GM20000 (cell line): Measurements from ENCODE around the gene PCDHA1.

Source experiments
- DNase-seq: peaks from one replicate; pipeline ENCODE4 v3.0.0; 2012; ENCODE audit warnings: low spot score
- CTCF ChIP-seq: IDR thresholded peaks from 2 replicates; pipeline ENCODE4 v1.5.1; 2012; ENCODE audit warnings: mild to moderate bottlenecking, control low read depth; ENCODE audit errors: extremely low read depth, missing control alignments

Gene PCDHA1

DNA sequence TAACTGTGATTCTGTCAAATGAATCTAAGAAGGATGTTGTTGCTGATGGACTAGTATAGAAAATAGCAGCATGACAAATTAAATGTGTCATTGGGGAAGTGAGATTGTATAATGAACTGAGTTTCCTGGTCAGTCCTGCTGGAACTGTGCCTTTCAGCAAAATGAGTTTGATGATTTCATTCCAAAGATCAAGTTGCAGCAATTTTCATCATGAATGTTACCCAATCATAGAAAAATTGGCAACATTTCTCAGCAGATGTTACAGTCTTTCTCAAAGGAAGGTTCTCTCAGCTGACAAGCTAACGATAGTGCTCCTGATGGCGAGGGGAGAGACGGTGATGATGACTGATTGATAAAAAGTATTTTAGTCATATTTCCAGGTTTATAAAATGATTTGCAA lies 191.1 kb downstream of the PCDHA1 start:
- DNase-seq, result no peak
- TF ChIP-seq CTCF, result no peak

DNA sequence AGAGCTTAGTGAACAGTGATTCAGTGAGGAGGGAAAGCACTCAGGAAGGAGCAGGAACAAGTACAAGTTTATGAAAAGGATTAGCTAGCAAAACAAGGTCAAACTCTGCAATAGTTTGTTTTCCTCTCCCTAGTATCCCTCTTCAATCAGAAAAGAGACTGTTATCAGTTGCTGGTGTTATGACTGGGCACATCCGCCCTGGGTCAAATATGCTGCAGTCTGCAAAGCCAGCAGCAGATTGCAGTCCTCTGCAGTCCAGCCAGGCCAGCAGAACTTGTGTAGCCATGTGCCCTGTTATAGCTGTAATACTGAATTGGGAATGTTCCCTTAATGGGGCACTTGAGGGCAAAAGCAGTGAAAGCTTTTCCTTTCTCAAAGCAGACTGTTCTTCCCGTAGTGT lies 192.3 kb downstream of the PCDHA1 start:
- TF ChIP-seq CTCF, result no peak
- DNase-seq, result no peak

- TF ChIP-seq CTCF, result no peak
- no peak for DNase-seq
Measured at GRCh38 chr5:140978983-140979382, 193.0 kb downstream of the PCDHA1 start.

DNA sequence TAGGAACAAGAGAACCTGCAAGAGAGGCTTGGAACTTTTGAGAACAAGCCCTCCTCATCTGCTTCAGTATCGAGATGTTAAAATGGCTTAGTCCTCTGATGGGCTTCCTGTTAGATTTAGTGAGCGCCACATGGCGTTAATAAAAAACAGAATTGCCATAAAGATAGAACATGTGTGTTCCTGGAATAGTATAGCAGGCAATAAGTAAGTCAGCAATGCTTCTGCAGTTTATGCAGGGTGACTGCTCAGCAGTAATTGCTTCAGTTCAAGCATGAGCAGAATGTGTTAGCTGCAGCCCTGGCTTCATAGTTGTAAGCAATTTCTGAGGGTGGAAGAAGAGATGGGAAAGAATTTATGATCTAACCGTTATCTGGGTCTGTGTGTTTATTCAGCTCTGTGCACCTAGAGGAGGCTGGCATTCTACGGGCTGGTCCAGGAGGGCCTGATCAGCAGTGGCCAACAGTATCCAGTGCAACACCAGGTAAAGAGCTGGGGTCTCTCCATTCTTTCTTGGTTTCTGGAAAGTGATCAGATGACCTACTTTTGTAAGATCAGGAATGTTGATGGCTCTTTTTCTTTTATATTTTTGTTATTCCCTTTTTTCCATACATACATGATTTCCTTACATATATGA lies 196.3 kb downstream of the PCDHA1 start:
- DNase-seq, result no peak
- TF ChIP-seq CTCF, result no peak

- no peak for DNase-seq
- TF ChIP-seq CTCF, result no peak
Measured at GRCh38 chr5:140986117-140986521, 200.2 kb downstream of the PCDHA1 start.

GRCh38 chr5:140988100-140988499 lies 202.2 kb downstream of the PCDHA1 start:
- no peak for DNase-seq
- no peak for TF ChIP-seq CTCF

DNA sequence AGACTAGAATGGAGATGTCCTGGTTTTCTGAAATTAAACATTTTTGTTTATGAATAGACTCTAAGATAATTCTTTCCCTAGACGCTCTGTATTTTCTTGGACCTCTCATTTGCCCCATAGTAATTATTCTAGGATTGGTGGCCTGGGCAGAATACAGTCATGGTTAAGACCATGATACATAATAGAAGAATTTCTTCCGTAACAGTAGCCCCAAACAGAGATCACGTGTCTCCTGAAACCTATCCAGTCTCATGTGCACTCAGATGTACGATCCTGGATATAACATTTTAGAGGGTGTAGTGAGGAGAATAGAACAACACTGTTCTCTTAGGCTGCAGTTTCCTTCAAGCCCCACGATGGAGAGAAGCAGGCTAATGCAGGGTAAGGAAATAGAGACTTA lies 202.7 kb downstream of the PCDHA1 start:
- no peak for TF ChIP-seq CTCF

More for the DNA sequence above, 202.7 kb downstream of the PCDHA1 start:
- DNase-seq, result no peak
